H1 (cell line): ENCODE measurements around the gene ZNF407. TPM values are rescaled to one million over a fixed set of nuclear protein-coding genes. Genes with fewer than 3 reads are reported as not detected.

Experiments
- SUZ12 ChIP-seq: fragments of 200-600 bp; sonication (generic); IDR thresholded peaks from 2 replicates; pipeline ENCODE4 v1.6.1; 2012; ENCODE audit warnings: mild to moderate bottlenecking, inconsistent platforms, low read length, moderate library complexity, mixed read lengths
- polyA plus RNA-seq, 7 experiments: library from polyadenylated mRNA; depleted of rRNA in 3 of 7; stranded (reverse) in 5 of 7; unstranded in 2 of 7; fragments of >200 nt in 5 of 7; fragments of 200-250 nt in 2 of 7; gene quantifications; 1 replicate in 5 of 7; 2 replicates in 1 of 7; 4 replicates in 1 of 7; pipeline versions ENCODE4 v1.2.1 to v1.2.3, GENCODE V29; 2011 to 2013; ENCODE audit warnings: missing spikeins in 2 of 7, mixed read lengths in 2 of 7
- total RNA-seq: library from RNA; stranded (reverse); fragmentation: NEBNext Ultra II Directional; extraction: Animal tissue kit (Norgen Biotek cat#: 25700); gene quantifications from 2 replicates; pipeline ENCODE4 v1.2.1, GENCODE V29; 2021

The ZNF407 gene
- total and polyA plus RNA-seq, 2 of the 8 experiments (the other 6 are each of a cell fraction or from before 2014, with no cell fraction given), result 1.5 to 6.8 TPM

DNA sequence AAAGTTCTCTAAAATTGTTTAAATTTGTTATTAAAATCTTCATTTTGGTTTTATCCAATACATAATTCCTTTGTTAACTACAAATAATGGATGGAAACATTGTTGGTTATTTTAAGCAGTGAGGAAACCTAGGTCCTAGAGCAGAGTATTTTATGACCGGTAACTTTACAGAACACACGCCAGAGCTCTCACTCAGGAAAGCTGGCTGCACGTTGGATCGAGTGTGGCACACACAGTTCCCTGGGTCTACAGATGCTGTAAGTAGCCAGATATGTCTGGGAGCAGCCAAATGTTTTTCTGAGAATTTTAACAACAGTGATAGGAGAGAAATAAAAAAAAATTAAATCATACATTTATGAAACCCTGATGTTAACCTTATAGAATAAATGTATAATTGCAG is 264.4 kb downstream of the ZNF407 start (continued):
- TF ChIP-seq SUZ12, result no peak
